HEK293 (cell line): ENCODE data around the gene CCDC85B.

ENCODE experiments used
- CTCF ChIA-PET: fragments of 350-600 bp; formaldehyde crosslinking; extraction: SDS; loops from one replicate; lab custom pipeline; 2021; ENCODE audit warnings: antibody characterized with exemption; lab: Yijun Ruan, JAX
- POLR2A ChIA-PET: fragments of 300-600 bp; formaldehyde crosslinking; extraction: SDS; loops from one replicate; lab custom pipeline; 2020; ENCODE audit warnings: antibody characterized with exemption, inconsistent platforms; lab: Yijun Ruan, JAX
- H3K27ac ChIP-seq: fragments of 200-500 bp; sonication (Bioruptor generic); 2 replicates; pipeline ENCODE4 v1.5.1; 2014; ENCODE audit warnings: low read depth, low read length, control low read depth, inconsistent platforms; ENCODE audit errors: extremely low read depth
- H3K36me3 ChIP-seq, 2 experiments: fragments of 200-500 bp in 1 of 2; sonication (Bioruptor generic) in 1 of 2; 1 replicate in 1 of 2; 2 replicates in 1 of 2; pipeline ENCODE4 v1.5.1; 2014 to 2017; ENCODE audit warnings: inconsistent platforms in 2 of 2, low read length in 2 of 2; ENCODE audit not compliant: control insufficient read depth in 2 of 2, insufficient read depth in 1 of 2
- H3K4me1 ChIP-seq: fragments of 200-500 bp; sonication (Bioruptor generic); 2 replicates; pipeline ENCODE4 v1.5.1; 2014; ENCODE audit warnings: mild to moderate bottlenecking, low read length, inconsistent platforms; ENCODE audit not compliant: control insufficient read depth, insufficient read depth
- H3K4me3 ChIP-seq: 2 replicates; pipeline ENCODE4 v1.5.1; 2011; ENCODE audit warnings: low read depth, mild to moderate bottlenecking, control low read depth, low read length, moderate library complexity
- H3K9me3 ChIP-seq: fragments of 200-500 bp; sonication (Bioruptor generic); 2 replicates; pipeline ENCODE4 v1.5.1; 2014; ENCODE audit warnings: low read depth, low read length, inconsistent platforms; ENCODE audit not compliant: control insufficient read depth, insufficient read depth
- GLI4 ChIP-seq: fragments of 450-650 bp; formaldehyde crosslinking; IDR thresholded peaks from 2 replicates; pipeline ENCODE4 v1.5.1; 2016; ENCODE audit warnings: missing biosample characterization, missing genetic modification characterization
- KLF10 ChIP-seq: fragments of 450-650 bp; IDR thresholded peaks from 2 replicates; pipeline ENCODE4 v1.5.1; 2018; ENCODE audit warnings: missing biosample characterization, mild to moderate bottlenecking, missing genetic modification characterization
- KLF8 ChIP-seq: fragments of 450-650 bp; formaldehyde crosslinking; IDR thresholded peaks from 2 replicates; pipeline ENCODE4 v1.5.1; 2016; ENCODE audit warnings: missing biosample characterization, missing genetic modification characterization
- SCRT2 ChIP-seq: fragments of 450-650 bp; formaldehyde crosslinking; IDR thresholded peaks from 2 replicates; pipeline ENCODE4 v1.5.1; 2016; ENCODE audit warnings: missing biosample characterization, missing genetic modification characterization
- SP3 ChIP-seq: fragments of 450-650 bp; formaldehyde crosslinking; IDR thresholded peaks from 2 replicates; pipeline ENCODE4 v1.5.1; 2016; ENCODE audit warnings: missing biosample characterization, missing genetic modification characterization
- ZEB2 ChIP-seq: fragments of 450-650 bp; formaldehyde crosslinking; IDR thresholded peaks from 2 replicates; pipeline ENCODE4 v1.5.1; 2016; ENCODE audit warnings: missing biosample characterization, missing genetic modification characterization
- ZNF10 ChIP-seq: fragments of 450-650 bp; formaldehyde crosslinking; IDR thresholded peaks from 2 replicates; pipeline ENCODE4 v1.5.1; 2017; ENCODE audit warnings: missing biosample characterization, missing genetic modification characterization
- ZNF157 ChIP-seq: fragments of 450-650 bp; formaldehyde crosslinking; IDR thresholded peaks from 2 replicates; pipeline ENCODE4 v1.5.1; 2016; ENCODE audit warnings: missing biosample characterization, missing genetic modification characterization
- ZNF266 ChIP-seq: fragments of 450-650 bp; formaldehyde crosslinking; IDR thresholded peaks from 2 replicates; pipeline ENCODE4 v1.5.1; 2016; ENCODE audit warnings: missing biosample characterization, missing genetic modification characterization, low read depth
- ZNF341 ChIP-seq: fragments of 450-650 bp; formaldehyde crosslinking; IDR thresholded peaks from 2 replicates; pipeline ENCODE4; 2016; ENCODE audit warnings: low read depth, missing biosample characterization, missing genetic modification characterization
- ZNF473 ChIP-seq: fragments of 450-650 bp; formaldehyde crosslinking; IDR thresholded peaks from 2 replicates; pipeline ENCODE4 v1.5.1; 2017; ENCODE audit warnings: missing biosample characterization, missing genetic modification characterization
- ZNF514 ChIP-seq: fragments of 450-650 bp; formaldehyde crosslinking; IDR thresholded peaks from 2 replicates; pipeline ENCODE4 v1.5.1; 2016; ENCODE audit warnings: missing biosample characterization, missing genetic modification characterization
- ZNF670 ChIP-seq: fragments of 450-650 bp; formaldehyde crosslinking; IDR thresholded peaks from 2 replicates; pipeline ENCODE4 v1.5.1; 2016; ENCODE audit warnings: missing biosample characterization, missing genetic modification characterization, low read depth
- ZSCAN30 ChIP-seq: fragments of 450-650 bp; IDR thresholded peaks from 2 replicates; pipeline ENCODE4 v1.5.1; 2018; ENCODE audit warnings: missing biosample characterization, mild to moderate bottlenecking, missing genetic modification characterization, moderate library complexity
- TF ChIP-seq, protein P1 (sequence below): fragments of 450-650 bp; formaldehyde crosslinking; IDR thresholded peaks from 2 replicates; pipeline ENCODE4 v1.5.1; 2016; ENCODE audit warnings: missing biosample characterization, missing genetic modification characterization

The CCDC85B gene

DNA sequence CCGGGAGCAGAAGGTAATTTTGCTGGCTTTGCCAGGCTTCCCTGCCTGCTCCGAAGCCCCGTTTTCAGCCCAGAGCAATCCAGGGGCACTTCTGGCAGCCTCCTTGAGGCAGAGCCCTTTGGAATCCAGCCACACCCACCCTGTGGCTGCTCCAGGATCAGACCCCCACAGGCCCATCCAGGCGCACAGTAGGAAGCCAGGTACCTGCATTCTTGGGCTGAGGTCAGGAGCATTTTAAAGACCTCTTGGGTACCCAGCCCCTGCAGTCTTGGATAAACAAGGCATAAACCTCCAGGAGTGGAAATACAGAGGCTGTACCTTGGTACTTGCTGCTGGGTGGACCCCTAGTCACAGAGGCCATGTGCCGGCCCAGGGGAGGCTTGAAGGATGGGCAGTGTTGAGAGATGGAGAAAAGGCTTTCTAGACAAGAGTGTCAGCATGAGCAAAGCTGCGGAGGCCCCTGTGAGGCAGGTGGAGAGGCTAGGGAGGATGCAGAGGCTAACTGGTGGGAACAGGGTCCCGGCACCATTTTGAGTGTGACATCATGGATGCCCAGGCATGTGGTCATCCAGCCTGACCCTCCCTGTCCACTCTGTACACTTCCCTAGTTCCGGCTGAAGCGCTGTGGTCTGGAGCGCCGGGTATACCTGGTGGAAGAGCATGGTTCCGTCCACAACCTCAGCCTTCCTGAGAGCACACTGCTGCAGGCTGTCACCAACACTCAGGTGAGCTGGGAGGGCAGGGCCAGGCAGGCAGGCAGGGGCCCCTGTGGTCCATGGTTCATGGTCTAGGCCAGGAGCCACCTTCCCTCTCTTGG, 26.4 kb upstream of the CCDC85B start (continued):
- TF ChIP-seq, protein P1, sequence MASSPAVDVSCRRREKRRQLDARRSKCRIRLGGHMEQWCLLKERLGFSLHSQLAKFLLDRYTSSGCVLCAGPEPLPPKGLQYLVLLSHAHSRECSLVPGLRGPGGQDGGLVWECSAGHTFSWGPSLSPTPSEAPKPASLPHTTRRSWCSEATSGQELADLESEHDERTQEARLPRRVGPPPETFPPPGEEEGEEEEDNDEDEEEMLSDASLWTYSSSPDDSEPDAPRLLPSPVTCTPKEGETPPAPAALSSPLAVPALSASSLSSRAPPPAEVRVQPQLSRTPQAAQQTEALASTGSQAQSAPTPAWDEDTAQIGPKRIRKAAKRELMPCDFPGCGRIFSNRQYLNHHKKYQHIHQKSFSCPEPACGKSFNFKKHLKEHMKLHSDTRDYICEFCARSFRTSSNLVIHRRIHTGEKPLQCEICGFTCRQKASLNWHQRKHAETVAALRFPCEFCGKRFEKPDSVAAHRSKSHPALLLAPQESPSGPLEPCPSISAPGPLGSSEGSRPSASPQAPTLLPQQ (tag by site-specific recombination), result no peak
- TF ChIP-seq ZEB2 (tag by site-specific recombination) (no peak), ZSCAN30 (tag by site-specific recombination) (no peak), ZNF514 (no peak), KLF8 (no peak)

DNA sequence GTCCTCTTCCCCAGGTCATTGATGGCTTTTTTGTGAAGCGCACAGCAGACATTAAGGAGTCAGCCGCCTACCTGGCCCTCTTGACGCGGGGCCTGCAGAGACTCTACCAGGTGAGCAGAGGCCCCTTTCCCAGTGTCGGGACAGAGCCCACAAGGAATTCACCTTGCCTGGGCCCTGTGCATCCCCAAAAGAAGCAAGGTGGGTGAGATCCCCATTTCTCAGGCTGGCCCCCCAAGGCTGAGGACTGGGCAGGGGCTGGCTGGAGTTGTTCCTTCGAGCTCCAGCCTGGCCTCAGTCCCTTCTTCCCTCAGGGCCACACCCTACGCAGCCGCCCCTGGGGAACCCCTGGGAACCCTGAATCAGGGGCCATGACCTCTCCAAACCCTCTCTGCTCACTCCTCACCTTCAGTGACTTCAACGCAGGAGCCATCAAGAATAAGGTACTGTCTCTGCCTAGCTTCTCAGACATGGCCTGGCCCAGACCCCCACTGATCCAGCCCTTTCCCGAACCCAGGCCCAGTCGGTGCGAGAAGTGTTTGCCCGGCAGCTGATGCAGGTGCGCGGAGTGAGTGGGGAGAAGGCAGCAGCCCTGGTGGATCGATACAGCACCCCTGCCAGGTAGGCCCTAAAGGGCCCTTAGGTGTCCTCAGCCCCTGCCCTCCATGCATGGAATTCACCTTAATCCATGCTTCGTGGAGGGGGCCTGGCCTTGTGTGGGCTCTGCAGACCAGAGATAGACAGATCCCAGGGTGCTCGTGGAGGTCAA, 25.6 kb upstream of the CCDC85B start:
- H3K9me3 ChIP-seq, result no peaks in the 10 kb centered on the region
- ChIA-PET POLR2A (no interaction called here), CTCF (interaction anchor here (1.1 to 2.9 kb wide), 2 partner anchors 20 to 123 kb away, joined by 3 to 18 read pairs; no protein-coding TSS in a partner anchor)
- H3K27ac ChIP-seq, result no peak overlapping the region
- 0 out of 2 replicates have a peak, but pooled peaks cover under 1% of the 10 kb centered on the region for H3K4me1 ChIP-seq
- TF ChIP-seq SP3 (no peak), KLF10 (no peak), ZNF473 (tag by site-specific recombination) (no peak), ZNF341 (tag by site-specific recombination) (no peak), ZNF10 (no peak), ZNF266 (tag by site-specific recombination) (no peak), SCRT2 (tag by site-specific recombination) (no peak), ZNF157 (tag by site-specific recombination) (no peak)
- TF ChIP-seq, protein P1 (tag by site-specific recombination), result no peak
- H3K4me3 ChIP-seq, result no peak overlapping the region
- H3K36me3 ChIP-seq, result peaks cover 0 to 67% of the 10 kb centered on the region in 2 experiments; a peak in 1 of 3 replicates

GRCh38 chr11:65865550-65866172, 24.8 kb upstream of the CCDC85B start:
- Histone ChIP-seq H3K27ac (no peak overlapping the region), H3K36me3 (peaks cover 0 to 67% of the 10 kb centered on the region in 2 experiments; a peak in 1 of 3 replicates), H3K4me3 (no peak overlapping the region), H3K9me3 (no peaks in the 10 kb centered on the region), H3K4me1 (no peaks in the 10 kb centered on the region)
- TF ChIP-seq GLI4 (tag by site-specific recombination), result peak; percentile 29; the same call in 1 of the 2 replicates
- no peak for TF ChIP-seq ZNF670 (tag by site-specific recombination)
- POLR2A ChIA-PET, result no interaction called here
- CTCF ChIA-PET, result interaction anchor here (0.7 to 2.9 kb wide), 3 partner anchors 19 to 123 kb away, joined by 3 to 18 read pairs (median 3); no protein-coding TSS in a partner anchor
